ENCODE results near the gene GGPS1. TPM values are rescaled to one million over a fixed set of nuclear protein-coding genes. Genes with fewer than 3 reads are reported as not detected.

Gene GGPS1
- total and polyA plus RNA-seq, 2 of the 8 experiments (the other 6 are each of a cell fraction or from before 2014, with no cell fraction given) = 20.9 to 43.6 TPM

GRCh38 chr1:235324296-235324695, 4.1 kb upstream of the GGPS1 start:
- H3K27ac ChIP-seq (ENCODE audit: low read depth, low read length) = no peak overlapping the region
- H4K20me1 ChIP-seq (replicated peaks in 1 of 2; ENCODE audit: control insufficient read depth in 1 of 2, insufficient read depth in 2 of 2, low read length in 2 of 2) = peaks cover 3 to 17% of the 10 kb centered on the region in 2 experiments
- H3K4ac ChIP-seq (replicated peaks; ENCODE audit: insufficient read length, low read depth, low read length) = no peak overlapping the region
- H4K8ac ChIP-seq (ENCODE audit: extremely low read depth, insufficient read depth, low read length) = no peak overlapping the region
- no peak overlapping the region for H2AFZ ChIP-seq (ENCODE audit: low read length)
- H3K18ac ChIP-seq (ENCODE audit: extremely low read depth, low read length) = no peak overlapping the region
- no peaks in the 10 kb centered on the region for H3K27me3 ChIP-seq (replicated peaks in 1 of 4; ENCODE audit: control insufficient read depth in 3 of 4, extremely low read depth in 1 of 4, insufficient read depth in 3 of 4, low read length in 3 of 4)
- no peak overlapping the region for H3K23ac ChIP-seq (ENCODE audit: insufficient read length)
- H3K23me2 ChIP-seq (ENCODE audit: low read depth, low read length) = peaks cover 3% of the 10 kb centered on the region; the same call in 1 of the 2 replicates
- H3K79me1 ChIP-seq (ENCODE audit: low read depth, low read length) = no peaks in the 10 kb centered on the region; the same call in 1 of the 2 replicates
- no peak overlapping the region for H4K5ac ChIP-seq (ENCODE audit: insufficient read length, low read depth, low read length)
- no peak overlapping the region for H2BK15ac ChIP-seq (ENCODE audit: low read length)
- H3K36me3 ChIP-seq (ENCODE audit: control insufficient read depth in 2 of 4, insufficient read depth in 4 of 4, low read length in 3 of 4) = peaks cover 0 to 24% (median 2%) of the 10 kb centered on the region in 4 experiments; a peak in 4 of 8 replicates
- H2BK120ac ChIP-seq (replicated peaks; ENCODE audit: low read depth, low read length) = no peak overlapping the region
- POLR2A ChIA-PET (ENCODE audit: partially characterized antibody) = interaction anchor here (1.2 to 1.9 kb wide), 3 partner anchors 20 to 63 kb away, joined by 3 to 4 read pairs (median 3); partner anchors contain the start of gene TBCE
- no peak overlapping the region for H3K9ac ChIP-seq (replicated peaks in 1 of 4; ENCODE audit: extremely low read depth in 1 of 4, low read depth in 3 of 4, low read length in 3 of 4)
- peak overlapping the region in 1 of 2 experiments; percentile 12; a peak in 2 of 4 replicates for H3K4me2 ChIP-seq (ENCODE audit: insufficient read depth in 1 of 2, low read depth in 2 of 2, low read length in 2 of 2)
- H2BK12ac ChIP-seq (ENCODE audit: low read depth, low read length) = no peak overlapping the region
- no peaks in the 10 kb centered on the region for H3K9me3 ChIP-seq (ENCODE audit: insufficient read depth in 2 of 2, low read depth in 1 of 2, low read length in 1 of 2)
- peaks cover 29 to 88% of the 10 kb centered on the region in 2 experiments for H3K79me2 ChIP-seq (ENCODE audit: control insufficient read depth in 1 of 2, insufficient read depth in 2 of 2, low read length in 2 of 2)
- H2AK5ac ChIP-seq (ENCODE audit: low read depth, low read length) = no peak overlapping the region
- CTCF ChIA-PET (ENCODE audit: partially characterized antibody) = interaction anchor here (1.2 kb wide), 1 partner anchor 71 kb away, joined by 4 read pairs; no protein-coding TSS in a partner anchor
- no peak overlapping the region for H3K56ac ChIP-seq (replicated peaks; ENCODE audit: insufficient read length, low read depth, low read length)
- no peak overlapping the region for H2BK20ac ChIP-seq (ENCODE audit: low read length)
- H2BK5ac ChIP-seq (ENCODE audit: low read depth, low read length) = no peak overlapping the region
- peaks cover 0 to 5% (median 1%) of the 10 kb centered on the region in 4 experiments; a peak in 3 of 7 replicates for H3K4me1 ChIP-seq (replicated peaks in 1 of 4; ENCODE audit: control insufficient read depth in 3 of 4, insufficient read depth in 4 of 4, low read length in 3 of 4)
- DNase-seq (ENCODE audit: low read depth in 1 of 2, low spot score in 2 of 2) (no peak), FAIRE-seq (no peak)
- no peak overlapping the region for H3K14ac ChIP-seq (ENCODE audit: insufficient read length)
- no peak overlapping the region for H4K91ac ChIP-seq (replicated peaks; ENCODE audit: insufficient read length, low read length)
- no peak overlapping the region for H3K4me3 ChIP-seq (ENCODE audit: extremely low read depth in 1 of 4, insufficient read depth in 2 of 4, low read depth in 3 of 4, low read length in 4 of 4)
- WGBS, 2 experiments (ENCODE audit: extremely low coverage in 1 of 2, insufficient coverage in 1 of 2, insufficient read length in 1 of 2, insufficient replicate concordance in 2 of 2, low coverage in 1 of 2, low lambda C conversion rate in 2 of 2, missing lambda C conversion rate in 1 of 2) = 94% methylated on average over 5 of the region's 5 CpGs; no CpG with 5 or more reads in 1 of the 2 experiments
- no peak for TF ChIP-seq POU5F1 (IDR thresholded peaks at IDR 0.05; ENCODE audit: low read depth, low read length)
- TF ChIP-seq ATF3 (IDR thresholded peaks at IDR 0.05; ENCODE audit: insufficient read depth, low read depth, low read length) = no peak
- TF ChIP-seq EGR1 (IDR thresholded peaks at IDR 0.05; ENCODE audit: borderline replicate concordance, low read depth, low read length) = no peak
- TF ChIP-seq SP1 (IDR thresholded peaks at IDR 0.05; ENCODE audit: low read depth, low read length) = no peak
- no peak for TF ChIP-seq JUN (IDR thresholded peaks at IDR 0.05; ENCODE audit: low read depth, low read length)
- TF ChIP-seq SP2 (IDR thresholded peaks at IDR 0.05; ENCODE audit: low read length) = no peak
- no peak for TF ChIP-seq TAF7 (optimal IDR thresholded peaks at IDR 0.05; ENCODE audit: borderline replicate concordance, low read depth, low read length)
- TF ChIP-seq JUND (IDR thresholded peaks at IDR 0.05; ENCODE audit: low read length) = no peak
- no peak for TF ChIP-seq CEBPB (IDR thresholded peaks at IDR 0.05; ENCODE audit: low read depth, low read length)
- TF ChIP-seq GTF2F1 (IDR thresholded peaks at IDR 0.05; ENCODE audit: borderline replicate concordance, low read depth, low read length) = no peak
- TF ChIP-seq TEAD4 (IDR thresholded peaks at IDR 0.05; ENCODE audit: low read depth, low read length) = no peak
- no peak for TF ChIP-seq BRCA1 (IDR thresholded peaks at IDR 0.05; ENCODE audit: low read depth, low read length)

Measured in H1 (cell line).